ENCODE results near the gene ZMYND11. TPM values are rescaled to one million over a fixed set of nuclear protein-coding genes. Genes with fewer than 3 reads are reported as not detected.
"Not testable (repeated sequence)": the region's sequence is repeated elsewhere in the genome, so short reads cannot be mapped to it uniquely, and the experiment has no call there.

The ZMYND11 gene
- total and polyA plus RNA-seq, 7 donors, result 21.5 to 138 (median 112) TPM

GRCh38 chr10:299969-300368 lies 164.7 kb downstream of the ZMYND11 start:
- no peak for DNase-seq
- Histone ChIP-seq H3K4me3 (no peak overlapping the region), H3K9me3 (no peaks in the 10 kb centered on the region), H3K27me3 (no peaks in the 10 kb centered on the region), H3K36me3 (peaks cover 0 to 30% (median 4%) of the 10 kb centered on the region in 4 donors), H3K27ac (no peak overlapping the region), H3K4me1 (peaks cover 0 to 13% (median 11%) of the 10 kb centered on the region in 4 donors)
- intact Hi-C loops (cut with DNase I), result no loop called here
- WGBS, 2 donors, result 82 to 98% methylated on average over 7 of the region's 7 CpGs
- TF ChIP-seq POLR2AphosphoS5 (IDR thresholded peaks at IDR 0.05) (no peak), EP300 (IDR thresholded peaks at IDR 0.05) (no peak), POLR2A (IDR thresholded peaks at IDR 0.05) (no peak)
- TF ChIP-seq, protein P1, sequence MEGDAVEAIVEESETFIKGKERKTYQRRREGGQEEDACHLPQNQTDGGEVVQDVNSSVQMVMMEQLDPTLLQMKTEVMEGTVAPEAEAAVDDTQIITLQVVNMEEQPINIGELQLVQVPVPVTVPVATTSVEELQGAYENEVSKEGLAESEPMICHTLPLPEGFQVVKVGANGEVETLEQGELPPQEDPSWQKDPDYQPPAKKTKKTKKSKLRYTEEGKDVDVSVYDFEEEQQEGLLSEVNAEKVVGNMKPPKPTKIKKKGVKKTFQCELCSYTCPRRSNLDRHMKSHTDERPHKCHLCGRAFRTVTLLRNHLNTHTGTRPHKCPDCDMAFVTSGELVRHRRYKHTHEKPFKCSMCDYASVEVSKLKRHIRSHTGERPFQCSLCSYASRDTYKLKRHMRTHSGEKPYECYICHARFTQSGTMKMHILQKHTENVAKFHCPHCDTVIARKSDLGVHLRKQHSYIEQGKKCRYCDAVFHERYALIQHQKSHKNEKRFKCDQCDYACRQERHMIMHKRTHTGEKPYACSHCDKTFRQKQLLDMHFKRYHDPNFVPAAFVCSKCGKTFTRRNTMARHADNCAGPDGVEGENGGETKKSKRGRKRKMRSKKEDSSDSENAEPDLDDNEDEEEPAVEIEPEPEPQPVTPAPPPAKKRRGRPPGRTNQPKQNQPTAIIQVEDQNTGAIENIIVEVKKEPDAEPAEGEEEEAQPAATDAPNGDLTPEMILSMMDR (IDR thresholded peaks at IDR 0.05), result no peak

DNA sequence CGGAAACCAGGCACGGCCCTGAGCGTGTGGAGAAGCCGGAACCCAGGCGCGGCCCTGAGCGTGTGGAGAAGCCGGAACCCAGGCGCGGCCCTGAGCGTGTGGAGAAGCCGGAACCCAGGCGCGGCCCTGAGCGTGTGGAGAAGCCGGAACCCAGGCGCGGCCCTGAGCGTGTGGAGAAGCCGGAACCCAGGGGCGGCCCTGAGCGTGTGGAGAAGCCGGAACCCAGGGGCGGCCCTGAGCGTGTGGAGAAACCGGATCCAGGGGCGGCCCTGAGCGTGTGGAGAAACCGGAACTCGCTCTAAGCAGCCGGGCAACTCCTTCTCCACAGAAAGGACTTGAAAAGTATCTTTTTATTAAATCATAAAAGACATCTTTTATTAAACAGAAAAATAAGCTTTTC lies 165.3 kb downstream of the ZMYND11 start:
- H3K27me3 ChIP-seq; H3K9me3 ChIP-seq; H3K27ac ChIP-seq; H3K4me3 ChIP-seq; DNase-seq; intact Hi-C loops (cut with DNase I): not testable (repeated sequence)
- H3K4me1 ChIP-seq, result peaks cover 0 to 13% (median 11%) of the 10 kb centered on the region in 4 donors
- H3K36me3 ChIP-seq, result peaks cover 0 to 36% (median 4%) of the 10 kb centered on the region in 4 donors
- 96 to 97% methylated on average over 30 to 31 of the region's 31 CpGs for WGBS, 2 donors

GRCh38 chr10:301536-301935 lies 166.3 kb downstream of the ZMYND11 start:
- Histone ChIP-seq H3K4me1 (peaks cover 0 to 13% (median 11%) of the 10 kb centered on the region in 4 donors), H3K36me3 (peaks cover 0 to 42% (median 4%) of the 10 kb centered on the region in 4 donors), H3K27me3 (no peaks in the 10 kb centered on the region), H3K9me3 (no peaks in the 10 kb centered on the region), H3K4me3 (no peak overlapping the region), H3K27ac (no peak overlapping the region)
- WGBS, 2 donors, result 98% methylated on average over 9 of the region's 9 CpGs
- no peak for DNase-seq
- TF ChIP-seq, protein P1 (IDR thresholded peaks at IDR 0.05), result no peak
- no peak for TF ChIP-seq EP300 (IDR thresholded peaks at IDR 0.05)
- TF ChIP-seq POLR2AphosphoS5 (IDR thresholded peaks at IDR 0.05), result no peak
- TF ChIP-seq POLR2A (IDR thresholded peaks at IDR 0.05), result no peak
- intact Hi-C loops (cut with DNase I), result no loop called here

Small RNA genes lying within 50 kb of the gene (small RNA-seq; reads per million reads assigned to genes)
- gene RNA5SP297 (0 reads per million in 3 donors), gene RNA5SP298 (2.2 to 10.7 (median 2.3) reads per million in 3 donors)

Other genes with a start within 250 kb of the ZMYND11 start
- gene TUBB8, start 86.2 kb upstream of the ZMYND11 start, total RNA-seq, result under 1 TPM in 1 of 4 donors, not detected in 3; 0.55 TPM
- under 1 TPM in 1 of 3 donors, not detected in 2; 0.66 TPM for gene TUBB8, start 86.2 kb upstream of the ZMYND11 start, polyA plus RNA-seq

Measured in sigmoid colon (tissue), 7 donors.